Measurements from ENCODE around the gene KIF3C.

DNA sequence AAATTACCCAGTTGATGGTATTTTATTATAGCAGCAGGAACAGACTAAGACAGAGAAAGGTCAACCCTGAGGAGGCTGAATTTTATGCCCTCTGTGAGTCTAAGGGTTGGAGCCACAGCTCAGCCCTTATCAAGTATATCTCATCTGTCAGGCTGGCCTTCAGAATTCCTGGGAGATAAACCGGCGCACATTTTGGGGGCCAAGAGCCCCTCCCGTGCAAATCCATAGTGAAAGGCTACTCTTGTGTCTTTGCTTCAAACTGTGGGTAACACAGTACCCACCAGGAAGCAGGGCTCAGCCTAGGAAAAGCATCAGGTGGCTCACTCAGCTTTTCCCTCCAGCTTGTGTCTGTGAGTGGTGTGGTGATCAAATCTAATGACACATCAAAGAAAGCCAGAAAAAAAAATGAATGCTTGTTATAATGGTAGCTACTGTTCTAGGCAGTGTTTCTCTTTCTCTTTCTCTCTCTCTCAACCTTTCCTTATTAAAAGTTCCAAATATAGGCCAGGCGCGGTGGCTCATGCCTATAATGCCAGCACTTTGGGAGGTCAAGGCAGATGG is 79.0 kb downstream of the KIF3C start:
- TF ChIP-seq CTCF (IDR thresholded peaks at IDR 0.05) (no peak), EZH2phosphoT487 (IDR thresholded peaks at IDR 0.05) (no peak), EZH2 (IDR thresholded peaks at IDR 0.05) (no peak)
